ENCODE data around the gene TNRC18.

Gene TNRC18

DNA sequence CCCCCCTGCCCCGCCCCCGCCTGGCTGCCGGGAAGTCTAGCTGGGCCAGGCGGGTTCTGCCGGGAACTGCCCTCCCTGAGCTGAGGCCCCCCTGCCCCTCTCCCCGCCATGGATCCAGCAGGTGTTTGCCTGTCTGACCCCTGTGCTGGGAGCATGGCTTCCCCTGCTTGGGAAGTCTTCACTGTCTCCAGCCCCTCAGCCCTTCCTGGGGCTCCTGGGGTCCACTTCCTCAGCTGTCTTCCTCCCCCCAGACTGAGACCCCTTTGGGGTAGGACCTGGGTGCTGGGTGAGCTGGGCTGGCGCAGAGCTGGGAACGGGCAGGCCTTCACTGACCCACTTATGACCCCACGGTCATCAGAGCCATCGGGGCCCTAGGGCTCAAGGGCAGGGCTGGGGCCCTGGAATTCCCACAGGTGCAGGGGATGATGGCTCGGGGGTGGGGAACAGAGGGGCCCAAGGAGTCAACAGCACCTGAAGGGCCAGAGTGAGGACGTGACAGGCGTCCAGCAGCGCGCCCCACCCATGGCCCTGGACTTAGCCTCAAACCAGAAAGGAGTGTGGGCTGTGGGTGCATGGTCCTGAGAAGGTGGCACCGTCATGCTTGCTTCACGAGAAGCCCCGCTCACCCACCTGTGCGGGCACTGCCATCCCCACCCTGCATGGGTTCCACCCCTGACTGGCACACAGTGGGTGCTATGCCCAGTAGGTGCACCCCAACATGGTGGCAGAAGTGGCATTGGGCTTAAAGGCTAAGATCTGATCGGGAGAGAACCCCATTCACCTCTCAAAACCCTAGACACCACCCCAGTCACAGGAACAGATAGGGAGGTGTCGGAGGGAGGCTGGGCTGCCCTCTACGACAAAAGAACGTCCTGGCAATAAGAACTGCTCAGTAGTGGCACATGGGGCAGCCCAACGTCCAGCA is 16.2 kb upstream of the TNRC18 start:
- CTCF ChIA-PET: interaction anchor here (1.2 kb wide), 1 partner anchor 11 kb away, joined by 4 read pairs; no protein-coding TSS in a partner anchor
- Histone ChIP-seq H3K9me3 (ENCODE audit: control insufficient read depth, insufficient read depth, low read depth, low read length) (no peaks in the 10 kb centered on the region), H3K36me3 (ENCODE audit: control insufficient read depth in 2 of 2, insufficient read depth in 1 of 2, low read length in 2 of 2) (no peaks in the 10 kb centered on the region; a peak in 1 of 3 replicates), H3K27ac (ENCODE audit: extremely low read depth, low read depth, low read length) (no peak overlapping the region), H3K4me3 (ENCODE audit: low read depth, low read length) (no peak overlapping the region), H3K4me1 (ENCODE audit: control insufficient read depth, insufficient read depth, low read length) (no peaks in the 10 kb centered on the region)
- TF ChIP-seq, protein P1, sequence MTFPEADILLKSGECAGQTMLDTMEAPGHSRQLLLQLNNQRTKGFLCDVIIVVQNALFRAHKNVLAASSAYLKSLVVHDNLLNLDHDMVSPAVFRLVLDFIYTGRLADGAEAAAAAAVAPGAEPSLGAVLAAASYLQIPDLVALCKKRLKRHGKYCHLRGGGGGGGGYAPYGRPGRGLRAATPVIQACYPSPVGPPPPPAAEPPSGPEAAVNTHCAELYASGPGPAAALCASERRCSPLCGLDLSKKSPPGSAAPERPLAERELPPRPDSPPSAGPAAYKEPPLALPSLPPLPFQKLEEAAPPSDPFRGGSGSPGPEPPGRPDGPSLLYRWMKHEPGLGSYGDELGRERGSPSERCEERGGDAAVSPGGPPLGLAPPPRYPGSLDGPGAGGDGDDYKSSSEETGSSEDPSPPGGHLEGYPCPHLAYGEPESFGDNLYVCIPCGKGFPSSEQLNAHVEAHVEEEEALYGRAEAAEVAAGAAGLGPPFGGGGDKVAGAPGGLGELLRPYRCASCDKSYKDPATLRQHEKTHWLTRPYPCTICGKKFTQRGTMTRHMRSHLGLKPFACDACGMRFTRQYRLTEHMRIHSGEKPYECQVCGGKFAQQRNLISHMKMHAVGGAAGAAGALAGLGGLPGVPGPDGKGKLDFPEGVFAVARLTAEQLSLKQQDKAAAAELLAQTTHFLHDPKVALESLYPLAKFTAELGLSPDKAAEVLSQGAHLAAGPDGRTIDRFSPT (tag by site-specific recombination; IDR thresholded peaks at IDR 0.05): peak; percentile 70
- no peak for TF ChIP-seq KLF10 (tag by site-specific recombination; IDR thresholded peaks at IDR 0.05)
- POLR2A ChIA-PET: no interaction called here

DNA sequence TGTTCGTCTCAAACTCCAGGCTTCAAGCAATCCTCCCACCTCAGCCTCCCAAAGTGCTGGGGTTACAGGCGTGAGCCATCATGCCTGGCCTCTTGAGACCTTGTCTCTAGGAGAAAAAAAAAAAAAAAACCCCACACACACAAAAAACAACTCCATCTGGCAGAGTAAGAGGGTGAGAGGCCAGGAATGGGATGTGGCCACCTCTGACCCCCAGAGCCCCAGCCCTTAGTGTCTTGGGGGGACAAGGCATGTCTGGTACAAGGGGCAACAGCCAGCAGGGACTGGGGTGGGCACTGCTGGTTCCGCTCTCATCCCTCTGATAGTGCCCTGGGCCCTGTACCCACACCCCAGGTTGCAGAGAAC is 15.6 kb upstream of the TNRC18 start:
- Histone ChIP-seq H3K4me3 (ENCODE audit: low read depth, low read length) (no peak overlapping the region), H3K36me3 (ENCODE audit: control insufficient read depth in 2 of 2, insufficient read depth in 1 of 2, low read length in 2 of 2) (no peaks in the 10 kb centered on the region; a peak in 1 of 3 replicates), H3K4me1 (ENCODE audit: control insufficient read depth, insufficient read depth, low read length) (no peaks in the 10 kb centered on the region), H3K9me3 (ENCODE audit: control insufficient read depth, insufficient read depth, low read depth, low read length) (no peaks in the 10 kb centered on the region), H3K27ac (ENCODE audit: extremely low read depth, low read depth, low read length) (no peak overlapping the region)
- CTCF ChIA-PET: no interaction called here
- no peak for TF ChIP-seq ZNF19 (tag by site-specific recombination; IDR thresholded peaks at IDR 0.05; ENCODE audit: low read depth)
- TF ChIP-seq GLI2 (tag by site-specific recombination; IDR thresholded peaks at IDR 0.05; ENCODE audit: borderline replicate concordance, low read depth): no peak
- TF ChIP-seq ZBTB17 (tag by site-specific recombination; IDR thresholded peaks at IDR 0.05): no peak
- POLR2A ChIA-PET: interaction anchor here (0.6 kb wide), 1 partner anchor 9 kb away, joined by 3 read pairs; no protein-coding TSS in a partner anchor

DNA sequence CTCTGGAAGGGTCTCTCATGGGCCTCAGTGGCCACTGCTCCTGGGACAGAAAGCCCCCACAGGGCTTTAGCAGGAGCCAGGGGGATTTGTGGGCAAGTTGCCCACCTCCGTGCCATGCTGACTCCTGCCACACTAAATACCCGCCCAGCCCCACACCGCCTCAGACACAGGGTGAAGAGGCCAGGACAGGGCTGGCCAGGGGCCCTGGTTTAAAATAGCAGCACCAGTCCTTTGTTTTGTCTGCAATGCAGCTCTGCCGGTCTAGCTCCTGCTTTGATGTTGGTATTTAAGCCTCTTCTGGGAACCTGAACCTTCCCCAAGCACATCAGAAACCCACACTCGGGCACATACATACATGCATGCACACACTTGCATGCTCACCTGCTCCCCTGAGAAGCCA is 14.4 kb upstream of the TNRC18 start:
- H3K9me3 ChIP-seq (ENCODE audit: control insufficient read depth, insufficient read depth, low read depth, low read length): no peaks in the 10 kb centered on the region
- H3K27ac ChIP-seq (ENCODE audit: extremely low read depth, low read depth, low read length): no peak overlapping the region
- peaks cover 0 to 4% of the 10 kb centered on the region in 2 experiments; a peak in 2 of 3 replicates for H3K36me3 ChIP-seq (ENCODE audit: control insufficient read depth in 2 of 2, insufficient read depth in 1 of 2, low read length in 2 of 2)
- no peak for TF ChIP-seq ZNF837 (tag by site-specific recombination; IDR thresholded peaks at IDR 0.05)
- TF ChIP-seq ZNF16 (tag by site-specific recombination; IDR thresholded peaks at IDR 0.05; ENCODE audit: low read depth): no peak
- TF ChIP-seq, protein P2, sequence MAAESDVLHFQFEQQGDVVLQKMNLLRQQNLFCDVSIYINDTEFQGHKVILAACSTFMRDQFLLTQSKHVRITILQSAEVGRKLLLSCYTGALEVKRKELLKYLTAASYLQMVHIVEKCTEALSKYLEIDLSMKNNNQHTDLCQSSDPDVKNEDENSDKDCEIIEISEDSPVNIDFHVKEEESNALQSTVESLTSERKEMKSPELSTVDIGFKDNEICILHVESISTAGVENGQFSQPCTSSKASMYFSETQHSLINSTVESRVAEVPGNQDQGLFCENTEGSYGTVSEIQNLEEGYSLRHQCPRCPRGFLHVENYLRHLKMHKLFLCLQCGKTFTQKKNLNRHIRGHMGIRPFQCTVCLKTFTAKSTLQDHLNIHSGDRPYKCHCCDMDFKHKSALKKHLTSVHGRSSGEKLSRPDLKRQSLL (tag by site-specific recombination; IDR thresholded peaks at IDR 0.05): no peak
- no peaks in the 10 kb centered on the region for H3K4me1 ChIP-seq (ENCODE audit: control insufficient read depth, insufficient read depth, low read length)
- ChIA-PET CTCF (interaction anchor here (0.9 kb wide), 1 partner anchor 13 kb away, joined by 6 read pairs; no protein-coding TSS in a partner anchor), POLR2A (no interaction called here)
- H3K4me3 ChIP-seq (ENCODE audit: low read depth, low read length): no peak overlapping the region

DNA sequence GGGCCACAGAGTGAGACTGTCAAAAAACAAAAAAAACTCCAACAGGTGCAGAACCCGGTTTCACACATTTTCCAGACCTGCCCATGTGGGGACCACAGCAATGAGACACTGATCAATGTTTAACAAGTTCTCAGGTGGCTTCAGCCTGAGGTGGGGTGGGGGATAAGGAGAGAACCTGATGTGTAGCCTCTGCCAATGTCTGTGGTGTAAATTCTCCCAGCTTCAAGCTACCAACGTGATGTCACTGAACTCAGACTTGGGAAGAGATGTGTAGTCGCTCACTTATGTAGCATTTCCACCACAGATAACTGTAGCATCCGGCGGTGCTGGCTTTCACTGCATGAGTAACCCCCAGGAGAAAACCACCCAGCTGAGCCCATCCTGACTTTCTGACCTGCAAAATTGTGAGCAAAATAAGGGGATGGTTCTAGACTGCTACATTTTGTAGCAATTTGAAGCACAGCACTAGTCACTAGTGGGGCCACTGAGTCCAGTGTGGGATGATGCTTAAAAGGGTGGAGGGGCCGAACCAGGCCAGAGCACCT is 13.8 kb upstream of the TNRC18 start:
- Histone ChIP-seq H3K27ac (ENCODE audit: extremely low read depth, low read depth, low read length) (no peak overlapping the region), H3K4me1 (ENCODE audit: control insufficient read depth, insufficient read depth, low read length) (no peaks in the 10 kb centered on the region), H3K4me3 (ENCODE audit: low read depth, low read length) (no peak overlapping the region), H3K9me3 (ENCODE audit: control insufficient read depth, insufficient read depth, low read depth, low read length) (no peaks in the 10 kb centered on the region), H3K36me3 (ENCODE audit: control insufficient read depth in 2 of 2, insufficient read depth in 1 of 2, low read length in 2 of 2) (peaks cover 0 to 6% of the 10 kb centered on the region in 2 experiments; a peak in 2 of 3 replicates)
- TF ChIP-seq PRDM1 (tag by site-specific recombination; IDR thresholded peaks at IDR 0.05): no peak
- TF ChIP-seq SETDB1 (IDR thresholded peaks at IDR 0.05; ENCODE audit: insufficient read length, low read length): peak; percentile 67
- peak; percentile 91; the same call in 1 of the 2 replicates for TF ChIP-seq TRIM28 (IDR thresholded peaks at IDR 0.05; ENCODE audit: borderline replicate concordance, low read length)
- TF ChIP-seq ZNF112 (tag by site-specific recombination; IDR thresholded peaks at IDR 0.05): peak; percentile 95
- ChIA-PET CTCF (no interaction called here), POLR2A (interaction anchor here (0.5 to 0.6 kb wide), 3 partner anchors 12 to 1018 kb away, joined by 3 to 4 read pairs (median 4); no protein-coding TSS in a partner anchor)

Measured in HEK293 (cell line).